Sigmoid colon (tissue), 7 donors: ENCODE measurements around the gene TNNT2. TPM values are rescaled to one million over a fixed set of nuclear protein-coding genes. Genes with fewer than 3 reads are reported as not detected.

Experiments used
- DNase-seq: peaks from one replicate; pipeline ENCODE4 v3.0.0-alpha.2; 2019
- H3K27ac ChIP-seq, 4 donors: fragments of 200-600 bp; sonication (generic); one replicate each; pipeline ENCODE4 v1.5.1; 2016 to 2019; ENCODE audit warnings: mild to moderate bottlenecking in 1 of 4
- H3K27me3 ChIP-seq, 3 donors: fragments of 200-600 bp; sonication (generic); one replicate each; pipeline ENCODE4 v1.5.1; 2019; ENCODE audit warnings: mild to moderate bottlenecking in 1 of 3
- H3K36me3 ChIP-seq, 4 donors: fragments of 200-600 bp; sonication (generic); one replicate each; pipeline ENCODE4 v1.5.1; 2016 to 2019
- H3K4me1 ChIP-seq, 4 donors: fragments of 200-600 bp; sonication (generic); one replicate each; pipeline ENCODE4 v1.5.1; 2017 to 2019
- H3K4me3 ChIP-seq, 4 donors: fragments of 200-600 bp; sonication (generic); one replicate each; pipeline ENCODE4 v1.5.1; 2017 to 2019; ENCODE audit warnings: mild to moderate bottlenecking in 2 of 4, moderate library complexity in 1 of 4
- H3K9me3 ChIP-seq, 4 donors: fragments of 200-600 bp in 3 of 4; sonication (generic) in 3 of 4; one replicate each; pipeline versions ENCODE4 v1.5.1 to v1.6.1; 2013 to 2019
- EP300 ChIP-seq, 4 donors: sonication (generic); formaldehyde crosslinking; IDR thresholded peaks; one replicate each; pipeline ENCODE4 v1.6.1; 2017; ENCODE audit warnings: antibody characterized with exemption in 4 of 4
- POLR2A ChIP-seq, 2 donors: fragments of 450-650 bp; IDR thresholded peaks; one replicate each; pipeline ENCODE4 v1.6.1; 2016; ENCODE audit warnings: antibody characterized with exemption in 2 of 2, mild to moderate bottlenecking in 2 of 2, moderate library complexity in 2 of 2
- POLR2AphosphoS5 ChIP-seq, 4 donors: sonication (generic); formaldehyde crosslinking; IDR thresholded peaks; one replicate each; pipeline ENCODE4 v1.6.1; 2017; ENCODE audit warnings: antibody characterized with exemption in 4 of 4
- WGBS, 2 donors: extraction: QIAGEN DNeasy Blood & Tissue Kit; methylation state at CpG; one replicate each; pipeline ENCODE4 v1.1.7; 2013; 5-methylcytosine and 5-hydroxymethylcytosine counted together
- intact Hi-C: fragments of 100-400 bp; cut with DNase I; formaldehyde crosslinking; loops from one replicate; pipeline ENCODE4 v1.15.1; 2023
- polyA plus RNA-seq, 3 donors: library from polyadenylated mRNA; stranded (reverse); fragments of 200-250 nt; gene quantifications; one replicate each; pipeline ENCODE4 v1.2.3, GENCODE V29; 2013
- total RNA-seq, 4 donors: library from RNA; depleted of rRNA; stranded (reverse); fragments of >200 nt; gene quantifications; one replicate each; pipeline ENCODE4 v1.1.0, GENCODE V29; 2016
- TF ChIP-seq, protein P1 (sequence below), 4 experiments: fragments of 450-650 bp in 3 of 4; fragments of 200-600 bp in 1 of 4; IDR thresholded peaks; one replicate each; pipeline ENCODE4 v1.5.1; 2016 to 2019; ENCODE audit warnings: antibody characterized with exemption in 4 of 4, mild to moderate bottlenecking in 3 of 4, moderate library complexity in 2 of 4
- donor health status: healthy with polysubstance abuse.
- donor health status: Bipolar disorder and iron deficiency.
- donor health status: healthy.

The TNNT2 gene
- total and polyA plus RNA-seq, 7 donors, result 0.81 to 34.9 (median 3.9) TPM; not detected in 3

DNA sequence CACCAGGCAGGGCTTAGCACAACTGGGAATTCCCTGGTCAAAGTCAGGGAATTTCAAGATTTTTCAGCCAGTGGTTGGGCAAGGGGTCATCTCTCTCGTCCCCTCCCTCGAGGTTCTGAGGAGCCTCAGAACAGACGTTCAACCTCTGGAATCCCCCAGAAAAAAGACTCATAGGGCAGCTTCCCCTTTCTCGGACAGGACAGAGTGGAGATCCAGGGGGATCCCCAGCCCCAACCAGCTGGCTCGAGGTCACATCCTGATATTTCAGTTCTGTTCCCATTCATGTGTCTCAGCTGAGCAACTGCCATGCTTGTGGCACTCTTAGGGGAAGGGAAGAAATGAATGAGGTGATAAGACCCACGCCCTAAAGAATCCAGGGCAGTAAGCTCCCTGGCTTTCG, 26.6 kb upstream of the TNNT2 start:
- no peaks in the 10 kb centered on the region for H3K9me3 ChIP-seq
- no peak for TF ChIP-seq POLR2A (IDR thresholded peaks at IDR 0.05)
- TF ChIP-seq POLR2AphosphoS5 (IDR thresholded peaks at IDR 0.05), result no peak
- TF ChIP-seq EP300 (IDR thresholded peaks at IDR 0.05), result no peak
- TF ChIP-seq, protein P1, sequence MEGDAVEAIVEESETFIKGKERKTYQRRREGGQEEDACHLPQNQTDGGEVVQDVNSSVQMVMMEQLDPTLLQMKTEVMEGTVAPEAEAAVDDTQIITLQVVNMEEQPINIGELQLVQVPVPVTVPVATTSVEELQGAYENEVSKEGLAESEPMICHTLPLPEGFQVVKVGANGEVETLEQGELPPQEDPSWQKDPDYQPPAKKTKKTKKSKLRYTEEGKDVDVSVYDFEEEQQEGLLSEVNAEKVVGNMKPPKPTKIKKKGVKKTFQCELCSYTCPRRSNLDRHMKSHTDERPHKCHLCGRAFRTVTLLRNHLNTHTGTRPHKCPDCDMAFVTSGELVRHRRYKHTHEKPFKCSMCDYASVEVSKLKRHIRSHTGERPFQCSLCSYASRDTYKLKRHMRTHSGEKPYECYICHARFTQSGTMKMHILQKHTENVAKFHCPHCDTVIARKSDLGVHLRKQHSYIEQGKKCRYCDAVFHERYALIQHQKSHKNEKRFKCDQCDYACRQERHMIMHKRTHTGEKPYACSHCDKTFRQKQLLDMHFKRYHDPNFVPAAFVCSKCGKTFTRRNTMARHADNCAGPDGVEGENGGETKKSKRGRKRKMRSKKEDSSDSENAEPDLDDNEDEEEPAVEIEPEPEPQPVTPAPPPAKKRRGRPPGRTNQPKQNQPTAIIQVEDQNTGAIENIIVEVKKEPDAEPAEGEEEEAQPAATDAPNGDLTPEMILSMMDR (IDR thresholded peaks at IDR 0.05), result no peak
- peaks cover 16 to 30% (median 17%) of the 10 kb centered on the region in 3 donors for H3K27me3 ChIP-seq
- no peaks in the 10 kb centered on the region for H3K36me3 ChIP-seq
- no peak overlapping the region for H3K27ac ChIP-seq
- peaks cover 0 to 8% (median 4%) of the 10 kb centered on the region in 4 donors for H3K4me1 ChIP-seq
- 16 to 43% methylated on average over 7 of the region's 7 CpGs for WGBS, 2 donors
- no peak for DNase-seq
- intact Hi-C loops, result no loop called here
- H3K4me3 ChIP-seq, result no peak overlapping the region

DNA sequence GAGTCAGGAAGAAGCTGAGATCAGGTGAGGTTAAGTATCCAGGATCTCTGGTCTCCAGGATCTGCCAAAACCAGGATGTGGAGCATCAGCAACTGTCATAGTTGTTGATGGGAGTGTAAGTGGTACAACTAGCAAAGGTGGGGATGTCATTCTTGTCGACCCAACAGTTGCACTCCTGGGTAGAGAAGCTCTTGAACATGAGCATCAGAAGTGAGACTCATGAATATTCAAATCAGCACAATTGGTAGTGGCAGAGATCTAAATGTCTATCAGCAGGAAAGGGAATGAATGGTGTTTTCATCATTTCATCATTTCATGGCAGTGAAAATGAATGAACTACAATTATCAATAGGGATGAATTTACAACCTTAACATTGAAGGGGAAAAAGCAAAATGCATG, 25.9 kb upstream of the TNNT2 start:
- H3K27ac ChIP-seq, result no peak overlapping the region
- 70 to 80% methylated on average over 1 of the region's 1 CpG for WGBS, 2 donors
- TF ChIP-seq EP300 (IDR thresholded peaks at IDR 0.05) (no peak), POLR2A (IDR thresholded peaks at IDR 0.05) (no peak), POLR2AphosphoS5 (IDR thresholded peaks at IDR 0.05) (no peak)
- TF ChIP-seq, protein P1 (IDR thresholded peaks at IDR 0.05), result no peak
- no peaks in the 10 kb centered on the region for H3K36me3 ChIP-seq
- intact Hi-C loops, result no loop called here
- peaks cover 23 to 37% (median 23%) of the 10 kb centered on the region in 3 donors for H3K27me3 ChIP-seq
- DNase-seq, result no peak
- no peak overlapping the region for H3K4me3 ChIP-seq
- peaks cover 0 to 11% (median 5%) of the 10 kb centered on the region in 4 donors for H3K4me1 ChIP-seq
- no peaks in the 10 kb centered on the region for H3K9me3 ChIP-seq

DNA sequence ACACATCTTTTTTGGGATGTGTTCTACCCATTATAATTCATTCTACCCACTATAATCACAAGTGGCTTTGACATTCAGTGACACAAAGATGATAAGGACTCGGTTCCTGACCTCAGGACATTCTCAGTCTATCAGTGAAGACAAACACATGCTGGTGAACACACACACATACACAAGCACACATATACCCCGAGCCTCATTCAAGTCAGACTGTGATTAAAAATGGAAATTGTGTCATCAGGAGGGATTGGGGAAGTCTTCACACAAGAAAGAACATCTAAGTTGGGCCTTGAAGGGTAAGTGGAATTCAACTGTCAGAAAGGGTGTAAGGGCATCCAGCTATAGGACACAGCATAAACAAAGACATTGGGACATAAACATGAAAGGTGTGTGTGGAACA, 24.2 kb upstream of the TNNT2 start:
- no peak for TF ChIP-seq POLR2AphosphoS5 (IDR thresholded peaks at IDR 0.05)
- no peak for TF ChIP-seq POLR2A (IDR thresholded peaks at IDR 0.05)
- TF ChIP-seq, protein P1 (IDR thresholded peaks at IDR 0.05), result no peak
- TF ChIP-seq EP300 (IDR thresholded peaks at IDR 0.05), result no peak
- Histone ChIP-seq H3K9me3 (no peaks in the 10 kb centered on the region), H3K36me3 (no peaks in the 10 kb centered on the region), H3K4me3 (no peak overlapping the region), H3K27me3 (peaks cover 23 to 44% (median 26%) of the 10 kb centered on the region in 3 donors), H3K4me1 (peaks cover 0 to 11% (median 5%) of the 10 kb centered on the region in 4 donors), H3K27ac (no peak overlapping the region)
- DNase-seq, result no peak
- intact Hi-C loops, result no loop called here
- 74 to 80% methylated on average over 2 of the region's 2 CpGs for WGBS, 2 donors

DNA sequence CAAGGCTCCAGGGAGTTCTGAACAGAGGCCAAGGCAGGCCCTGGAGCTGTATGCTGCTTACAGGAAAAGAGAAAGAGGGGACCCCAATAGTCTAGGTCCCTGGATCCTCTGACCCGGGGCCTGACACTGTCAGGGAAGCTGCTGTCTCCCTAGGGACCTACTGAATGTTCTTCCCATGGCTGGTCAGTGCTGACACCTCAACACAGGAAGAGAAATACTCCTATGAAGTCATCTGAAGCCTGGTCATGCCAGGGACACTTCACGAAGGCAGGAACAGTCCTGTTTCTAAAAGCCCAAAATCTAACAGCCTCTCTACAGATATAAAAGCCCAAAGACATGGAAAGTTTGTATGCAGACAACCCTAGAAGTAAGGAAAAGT, 23.4 kb upstream of the TNNT2 start:
- no peak overlapping the region for H3K4me3 ChIP-seq
- no peaks in the 10 kb centered on the region for H3K9me3 ChIP-seq
- H3K4me1 ChIP-seq, result peaks cover 0 to 11% (median 5%) of the 10 kb centered on the region in 4 donors
- TF ChIP-seq POLR2A (IDR thresholded peaks at IDR 0.05) (no peak), EP300 (IDR thresholded peaks at IDR 0.05) (no peak), POLR2AphosphoS5 (IDR thresholded peaks at IDR 0.05) (no peak)
- TF ChIP-seq, protein P1 (IDR thresholded peaks at IDR 0.05), result no peak
- WGBS, 2 donors, result 82 to 84% methylated on average over 2 of the region's 2 CpGs
- intact Hi-C loops, result no loop called here
- no peak for DNase-seq
- H3K36me3 ChIP-seq, result no peaks in the 10 kb centered on the region
- peaks cover 23 to 44% (median 26%) of the 10 kb centered on the region in 3 donors for H3K27me3 ChIP-seq
- no peak overlapping the region for H3K27ac ChIP-seq
